Hematopoietic multipotent progenitor cell treated with erythropoietin and hydrocortisone succinate and interleukin-3 and kit ligand, for 6 days (in vitro differentiated cells): ENCODE data around the gene AFG1L.
"Not testable (repeated sequence)": the region's sequence is repeated elsewhere in the genome, so short reads cannot be mapped to it uniquely, and the experiment has no call there.

ENCODE experiments used
- DNase-seq: peaks from one replicate; pipeline ENCODE4 v3.0.0-alpha.2; 2015

AFG1L gene

DNA sequence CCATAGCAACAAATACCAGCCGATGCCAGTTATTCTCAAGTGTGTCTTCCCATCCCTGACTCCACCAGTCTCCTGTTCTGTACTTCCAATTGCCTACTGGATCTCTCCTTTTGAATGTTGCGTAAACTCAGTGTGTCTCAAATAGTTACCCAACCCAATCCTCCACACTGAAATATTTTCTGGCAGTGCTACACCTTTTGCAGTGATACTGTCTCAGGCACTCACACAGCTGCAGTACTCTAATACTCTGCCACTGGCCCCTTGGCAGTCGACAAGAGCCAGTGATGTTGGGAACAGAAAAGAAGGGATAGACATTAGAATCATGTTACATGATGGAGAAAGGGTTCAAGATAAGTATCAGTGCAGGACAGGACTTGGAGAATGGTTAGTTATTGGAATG is 234.0 kb downstream of the AFG1L start:
- no peak for DNase-seq

DNA sequence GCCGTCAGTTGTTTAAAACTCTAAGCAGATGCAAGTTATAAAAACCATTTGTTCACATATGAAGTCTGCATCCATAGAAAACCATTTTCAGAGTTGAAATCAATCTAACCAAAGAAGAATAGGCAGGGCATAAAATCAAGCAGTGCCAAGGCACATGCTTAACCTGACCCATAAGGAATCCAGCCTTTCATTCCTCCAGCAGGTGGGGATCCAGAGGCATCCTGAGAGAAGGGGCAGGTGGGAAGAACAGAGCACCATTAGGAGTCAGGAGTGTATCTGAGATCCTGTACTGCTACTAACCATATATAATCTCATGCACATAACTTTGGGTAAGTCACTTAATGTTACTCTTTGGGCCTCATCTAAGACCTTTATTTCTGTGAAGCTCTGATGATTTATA is 236.5 kb downstream of the AFG1L start:
- DNase-seq = no peak

DNA sequence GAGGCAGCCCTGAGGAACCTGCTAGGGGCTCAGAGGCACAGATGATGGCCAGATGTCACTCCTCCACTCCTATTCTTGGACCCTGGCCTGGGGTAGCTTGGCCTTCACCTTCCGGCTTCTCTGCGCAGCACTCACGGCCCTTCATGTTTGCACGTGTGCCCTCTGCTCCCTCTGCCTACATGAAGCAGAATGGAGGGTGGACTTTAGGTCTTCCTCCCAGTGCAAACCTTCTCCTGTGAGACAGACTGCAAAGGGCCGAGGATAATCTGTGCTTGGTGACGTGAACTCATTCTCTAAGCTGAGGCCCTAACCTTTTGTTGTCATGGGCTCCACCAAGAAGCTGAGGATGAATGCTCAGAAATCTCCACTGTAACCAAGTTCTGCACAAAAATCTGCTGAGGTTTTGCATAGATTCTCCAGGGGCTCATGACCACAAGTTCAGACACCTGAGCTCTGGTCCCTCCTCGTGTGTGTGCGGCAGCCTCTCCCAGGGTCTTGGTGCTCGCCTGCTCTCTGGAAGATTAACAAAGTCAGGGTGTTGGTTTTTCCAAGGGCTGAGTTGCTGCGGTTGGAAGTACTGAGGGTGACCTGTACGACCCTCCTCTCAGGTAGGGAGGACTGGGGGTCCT is 240.4 kb downstream of the AFG1L start:
- DNase-seq = no peak

- not testable (repeated sequence) for DNase-seq
These were observed 241.2 kb downstream of the AFG1L start for GRCh38 chr6:108535920-108536535.

DNA sequence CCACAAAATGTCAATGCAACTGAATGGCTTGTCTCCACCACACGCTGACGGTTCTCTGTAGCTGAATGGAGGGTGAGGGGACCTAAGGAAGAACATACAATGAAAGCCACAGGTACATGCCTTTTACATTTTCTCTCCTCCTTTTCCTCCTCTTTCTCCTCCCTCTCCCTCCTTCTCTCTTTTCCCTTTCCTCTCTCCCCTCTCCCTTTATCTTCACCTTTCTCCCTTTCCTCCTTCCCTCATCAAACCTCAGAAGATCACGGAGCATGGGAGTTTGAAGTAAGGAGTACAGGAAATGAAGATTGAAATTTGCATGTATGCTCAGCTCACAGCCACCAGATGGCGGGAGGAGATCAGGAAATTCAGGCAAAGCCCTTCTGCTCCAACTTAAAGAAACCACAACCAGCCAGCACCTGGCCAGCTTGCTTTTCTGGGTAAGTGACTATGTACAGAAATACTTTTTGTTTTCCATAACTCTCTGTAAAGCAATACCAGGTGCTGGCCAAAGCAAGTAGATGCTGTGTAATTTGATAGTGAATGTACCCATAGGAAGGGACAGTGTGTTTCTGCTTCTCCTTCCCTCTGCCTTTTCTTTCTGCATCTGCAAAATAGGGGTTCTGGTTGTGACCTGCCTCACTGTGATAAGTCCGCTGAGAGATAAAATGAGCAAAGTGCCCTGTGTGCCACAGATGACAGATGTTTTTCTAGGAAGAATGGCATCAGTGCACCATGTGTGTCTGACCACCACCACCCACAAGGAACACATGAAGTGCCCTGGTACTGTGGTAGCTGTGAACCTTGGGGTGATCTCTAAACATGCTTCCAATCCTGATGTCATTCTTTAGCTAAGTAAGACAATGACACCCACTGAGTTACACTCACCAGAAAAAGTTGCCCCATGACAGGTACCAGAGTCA is 247.2 kb downstream of the AFG1L start:
- DNase-seq = peak; percentile 90

- DNase-seq = no peak
These were observed 248.5 kb downstream of the AFG1L start for GRCh38 chr6:108543175-108543940.

GRCh38 chr6:108544606-108545005 is 249.8 kb downstream of the AFG1L start:
- no peak for DNase-seq

DNA sequence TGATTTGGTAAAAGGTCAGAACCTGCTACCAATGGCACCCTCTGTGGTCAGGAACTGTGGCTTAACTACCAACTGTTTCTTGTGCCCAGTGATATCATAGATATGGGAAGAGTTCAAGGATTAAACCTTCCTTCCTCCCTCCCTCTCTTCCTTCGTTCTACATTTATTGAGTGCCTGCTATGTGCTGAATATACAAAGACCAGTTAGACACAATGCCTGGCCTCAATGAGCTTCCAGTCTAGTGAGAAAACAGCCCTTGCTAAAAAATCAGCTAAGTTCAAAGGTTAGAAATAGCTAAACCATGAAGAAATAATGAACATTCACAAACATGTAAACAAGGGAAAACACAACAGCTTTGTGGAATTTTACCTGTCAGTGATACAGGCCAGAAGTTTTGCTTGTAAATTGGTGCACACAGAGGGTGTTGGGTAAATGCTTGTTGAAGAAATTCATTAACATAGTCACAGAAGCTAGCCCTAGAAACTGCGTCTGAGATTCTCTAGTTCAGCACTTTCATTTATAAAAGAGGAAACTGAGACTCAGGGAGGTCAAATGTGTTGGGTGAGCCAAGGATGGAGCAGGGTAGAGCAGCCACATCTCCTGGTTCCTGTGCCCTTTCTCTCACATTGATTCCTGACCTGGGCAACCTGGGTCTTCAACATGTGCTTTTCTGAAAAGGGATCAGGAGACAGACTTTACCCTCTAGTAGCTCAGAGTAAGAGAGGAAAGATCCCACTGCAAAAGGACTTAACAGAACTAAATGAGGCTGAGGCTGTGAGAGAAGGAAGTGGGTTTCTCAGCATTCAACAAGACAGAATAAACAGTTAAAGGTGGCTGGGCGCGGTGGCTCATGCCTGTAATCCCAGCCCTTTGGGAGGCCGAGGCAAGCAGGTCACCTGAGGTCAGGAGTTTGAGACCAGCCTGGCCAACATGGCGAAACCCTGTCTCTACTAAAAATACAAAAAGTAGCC is 251.5 kb downstream of the AFG1L start:
- no peak for DNase-seq

- no peak for DNase-seq
These were observed 254.4 kb downstream of the AFG1L start for GRCh38 chr6:108549241-108549640.

- DNase-seq = no peak
These were observed 254.9 kb downstream of the AFG1L start for GRCh38 chr6:108549741-108550140.

DNA sequence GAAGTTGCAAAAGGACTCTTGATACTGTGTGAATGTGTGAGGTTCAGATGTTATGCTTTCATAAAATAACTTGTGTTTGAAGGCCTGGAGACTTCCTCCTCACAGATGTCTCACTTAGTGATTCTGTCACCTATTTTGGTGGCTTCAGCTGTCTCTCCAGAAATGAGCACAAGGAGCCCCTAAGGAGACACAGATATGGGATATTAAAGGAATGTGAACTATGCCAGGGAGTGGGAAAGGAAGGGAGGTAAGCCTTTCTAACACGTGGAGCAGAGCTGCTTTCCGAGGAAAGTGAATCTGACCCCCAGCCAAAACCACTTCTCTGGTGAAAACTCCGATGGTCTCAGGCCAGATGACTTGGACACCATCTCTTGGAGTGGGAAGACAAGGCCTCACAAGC is 255.4 kb downstream of the AFG1L start:
- DNase-seq = no peak

DNA sequence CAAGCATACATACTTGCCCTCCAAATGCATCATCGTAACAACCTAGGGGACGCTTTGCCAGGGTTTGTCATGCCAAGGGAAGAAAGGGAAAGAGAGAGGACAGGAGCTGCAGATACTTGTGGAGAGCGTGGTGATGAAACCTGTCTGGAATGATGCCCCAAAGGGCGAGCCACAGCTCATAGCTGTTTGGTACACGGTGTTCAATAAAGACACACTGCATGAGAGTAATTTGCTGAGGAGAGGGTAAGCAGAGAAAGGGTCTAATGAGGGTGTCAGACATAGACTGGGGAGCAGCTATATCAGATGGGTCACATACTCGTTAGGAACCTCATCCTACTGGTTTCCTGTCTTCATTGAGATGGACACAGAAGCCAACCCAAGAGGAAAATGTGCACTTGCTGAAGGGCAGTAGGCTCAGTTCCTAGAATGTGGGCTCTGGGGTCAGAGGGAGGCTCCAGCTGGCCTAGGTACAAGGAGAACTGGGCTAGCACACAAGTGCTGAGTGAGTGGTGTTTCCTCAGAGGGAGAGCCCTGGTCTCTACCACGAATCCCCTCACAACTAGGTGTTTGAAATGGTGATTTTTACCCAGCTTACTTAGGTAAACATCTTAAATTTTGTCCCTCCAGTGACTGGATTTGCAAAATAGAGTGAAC is 260.7 kb downstream of the AFG1L start:
- no peak for DNase-seq

GRCh38 chr6:108556250-108556649 is 261.4 kb downstream of the AFG1L start:
- DNase-seq = no peak

DNA sequence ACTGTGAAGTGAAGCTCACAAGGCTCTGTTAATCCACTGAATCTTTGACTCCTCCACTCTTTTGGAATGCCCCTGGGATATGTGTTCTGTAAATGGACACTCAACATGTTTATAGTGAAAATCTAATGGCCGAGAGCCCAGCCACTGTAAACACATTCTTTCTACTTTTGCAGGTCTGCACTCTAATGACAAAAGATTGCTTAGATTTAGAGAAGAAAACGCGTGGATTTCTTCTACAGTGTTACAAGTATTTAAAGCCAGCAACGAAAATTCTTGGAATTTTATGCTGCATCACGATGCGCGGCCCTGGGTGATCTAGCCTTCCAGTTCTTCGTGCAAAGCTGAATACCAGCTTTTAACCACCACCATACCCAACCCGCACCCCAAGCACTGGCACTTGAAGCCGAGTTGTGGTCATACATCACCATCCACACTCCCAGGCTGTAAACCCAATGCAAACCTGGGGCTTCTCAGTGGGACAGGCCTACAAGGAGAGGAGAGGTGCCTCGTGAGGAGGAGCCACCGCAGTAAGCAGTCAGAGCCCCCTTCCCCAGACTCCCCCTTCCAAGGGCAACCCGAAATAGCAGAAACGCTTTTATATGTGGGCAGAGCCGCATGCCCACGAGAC is 262.1 kb downstream of the AFG1L start:
- no peak for DNase-seq

- DNase-seq = peak; percentile 88
These were observed 262.9 kb downstream of the AFG1L start for GRCh38 chr6:108557494-108558371.

GRCh38 chr6:108558372-108559096 is 263.7 kb downstream of the AFG1L start:
- peak; percentile 99 for DNase-seq

DNA sequence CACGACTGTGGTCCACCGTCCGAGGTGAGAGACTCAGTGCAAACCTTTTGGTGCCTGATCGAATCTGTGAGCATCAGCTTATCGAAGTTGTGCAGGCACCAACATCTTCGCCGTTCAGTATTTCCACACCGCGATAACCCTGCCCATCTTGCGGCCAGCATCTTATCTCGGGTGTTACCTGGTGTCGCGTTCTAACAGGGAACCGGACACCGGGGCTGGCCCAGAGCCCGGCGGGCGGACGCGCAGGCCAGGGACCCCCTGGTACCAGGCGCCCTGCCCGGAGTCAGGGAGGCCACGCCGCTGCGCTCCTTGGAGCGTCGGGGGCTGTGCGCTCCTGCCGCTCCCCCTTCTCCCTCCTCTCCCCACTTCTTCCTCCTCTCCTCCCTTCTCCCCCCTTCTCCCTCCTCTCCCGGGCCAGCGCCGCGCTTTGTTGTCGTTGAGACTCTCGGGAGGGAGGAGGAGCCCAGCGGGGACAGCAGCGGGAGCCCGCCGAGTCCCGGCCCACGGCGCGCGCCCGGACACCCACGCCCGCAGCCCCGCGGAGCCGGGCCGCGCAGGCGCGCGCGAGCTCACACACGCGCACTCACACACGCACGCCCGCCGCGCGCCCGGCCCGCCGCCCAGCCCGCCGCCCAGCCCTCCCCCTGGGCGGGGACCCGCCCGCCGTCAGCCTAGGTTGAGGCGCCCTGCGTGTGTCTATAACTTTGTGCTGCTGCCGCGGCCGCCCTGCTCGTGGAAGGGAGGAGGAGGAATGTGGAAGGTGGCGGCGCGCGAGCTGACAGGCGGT is 264.4 kb downstream of the AFG1L start:
- DNase-seq = peak; percentile 91

- peak; percentile 55 for DNase-seq
These were observed 265.1 kb downstream of the AFG1L start for GRCh38 chr6:108559884-108560462.
